Measurements from ENCODE around the gene SYNPR.

Gene SYNPR

DNA sequence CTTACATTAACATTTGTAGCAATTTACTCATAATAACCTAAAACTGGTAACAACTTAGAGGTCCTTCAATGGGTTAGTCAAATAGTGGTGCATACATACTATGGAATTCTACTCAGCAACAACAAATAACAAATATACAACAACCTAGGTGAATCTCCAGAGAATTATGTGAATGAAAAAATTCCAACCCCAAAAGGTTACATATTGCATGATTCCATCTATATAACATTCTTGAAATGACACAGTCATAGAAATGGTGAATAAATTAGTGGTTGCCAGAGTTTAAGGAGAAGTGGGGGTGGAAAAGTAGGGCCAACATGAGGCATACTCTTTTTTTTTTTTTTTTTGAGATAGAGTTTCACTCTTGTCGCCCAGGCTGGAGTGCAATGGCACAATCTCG is 361.7 kb downstream of the SYNPR start:
- DNase-seq: no peak

DNA sequence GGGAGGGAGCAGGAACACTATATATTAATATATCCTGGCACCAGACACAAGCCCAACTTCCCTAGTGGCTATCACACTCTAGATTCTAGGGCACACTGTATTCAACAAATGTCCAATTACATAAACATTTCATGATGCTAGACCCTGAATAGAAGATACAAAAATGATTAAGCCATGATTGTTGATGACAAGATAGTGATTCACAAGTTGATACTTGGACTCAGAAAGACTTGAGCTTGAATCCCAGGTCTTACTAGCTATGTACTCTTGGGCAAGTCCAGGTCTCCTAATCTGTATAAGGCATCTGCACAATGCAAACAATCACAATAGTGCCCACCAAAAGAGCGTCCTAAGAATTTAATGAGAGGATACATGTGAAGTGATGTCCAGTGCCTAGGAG is 364.4 kb downstream of the SYNPR start:
- no peak for DNase-seq

DNA sequence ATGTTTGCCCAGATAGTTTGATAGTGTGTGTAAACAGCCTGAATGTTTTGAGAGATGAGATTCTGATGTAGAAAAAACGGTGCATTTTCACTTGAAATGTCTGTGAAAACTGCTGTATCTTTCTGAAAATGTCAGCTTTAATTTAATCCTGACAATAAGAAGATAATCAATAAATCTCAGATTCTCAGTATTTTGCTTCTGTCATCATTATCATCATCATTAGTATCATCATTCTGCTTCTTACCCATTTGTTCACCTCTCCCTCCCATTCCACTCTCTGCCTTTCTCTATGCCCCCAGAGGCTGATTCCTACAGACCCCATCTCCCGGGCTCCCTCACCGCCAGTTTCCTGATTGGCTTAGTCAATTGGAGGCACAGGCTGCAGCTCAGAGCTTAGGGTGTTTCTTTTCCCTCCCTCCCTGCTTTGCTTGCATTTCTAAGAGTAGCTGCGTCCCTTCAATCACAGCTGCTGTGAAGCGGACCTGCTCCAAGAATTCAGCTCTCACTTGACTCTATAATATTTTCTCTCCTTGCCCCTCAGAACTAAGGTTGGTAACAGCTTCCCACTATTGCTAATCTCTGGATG is 366.2 kb downstream of the SYNPR start:
- no peak for DNase-seq

DNA sequence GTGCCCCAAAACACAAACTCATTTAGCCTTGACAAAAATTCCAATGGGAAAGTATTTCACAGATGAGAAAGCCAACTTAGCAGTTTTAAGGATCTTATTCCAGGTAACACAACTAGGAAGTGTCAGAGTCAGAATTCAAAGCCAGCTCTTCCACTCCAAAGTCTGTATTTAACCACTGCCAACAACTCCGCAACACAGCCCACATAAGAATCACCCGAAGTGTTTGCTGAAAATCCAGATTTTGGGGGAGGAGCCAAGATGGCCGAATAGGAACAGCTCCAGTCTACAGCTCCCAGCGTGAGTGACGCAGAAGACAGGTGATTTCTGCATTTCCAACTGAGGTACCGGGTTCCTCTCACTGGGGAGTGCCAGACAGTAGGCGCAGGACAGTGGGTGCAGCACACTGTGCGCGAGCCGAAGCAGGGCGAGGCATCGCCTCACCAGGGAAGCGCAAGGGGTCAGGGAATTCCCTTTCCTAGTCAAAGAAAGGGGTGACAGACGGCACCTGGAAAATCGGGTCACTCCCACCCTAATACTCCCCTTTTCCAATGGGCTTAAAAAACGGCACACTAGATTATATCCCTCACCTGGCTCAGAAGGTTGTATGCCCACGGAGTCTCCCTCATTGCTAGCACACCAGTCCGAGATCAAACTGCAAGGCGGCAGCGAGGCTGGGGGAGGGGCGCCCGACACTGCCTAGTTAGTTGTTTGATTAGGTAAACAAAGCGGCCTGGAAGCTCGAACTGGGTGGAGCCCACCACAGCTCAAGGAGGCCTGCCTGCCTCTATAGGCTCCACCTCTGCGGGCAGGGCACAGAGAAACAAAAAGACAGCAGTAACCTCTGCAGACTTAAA is 367.0 kb downstream of the SYNPR start:
- peak in 1 of 3 experiments; percentile 4 for DNase-seq

DNA sequence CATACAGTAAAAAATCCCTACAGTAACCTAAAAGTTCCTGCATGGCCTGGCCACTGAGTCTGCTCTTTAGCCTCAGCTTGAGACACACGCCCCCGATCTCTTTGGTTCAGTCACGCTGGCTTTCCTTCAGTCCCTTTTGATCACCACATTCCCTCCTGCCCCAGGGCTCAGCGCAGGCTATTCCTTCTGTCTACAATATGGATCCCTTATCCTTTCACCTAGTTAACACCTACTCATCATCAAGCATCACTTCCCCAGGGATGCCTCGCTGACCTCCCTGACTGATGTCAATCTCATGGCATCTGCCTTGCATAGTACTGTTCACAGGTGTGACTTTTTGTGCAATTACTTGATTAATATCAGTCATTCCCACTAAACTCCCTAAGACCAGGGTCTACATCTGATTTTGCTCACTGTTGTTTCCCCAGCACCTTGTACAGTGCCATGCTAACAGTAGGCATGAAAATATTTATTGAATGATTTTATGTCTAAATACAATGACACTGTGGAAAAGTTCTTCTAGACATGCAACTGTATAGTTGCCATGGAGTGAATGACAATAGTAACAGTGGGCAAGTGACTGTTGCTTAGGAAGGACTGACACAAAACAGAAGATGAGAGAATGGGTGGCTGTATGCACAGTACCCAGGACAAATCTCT is 374.1 kb downstream of the SYNPR start, which contains the start of gene SNTN:
Gene SNTN (plus strand): TSS at position 610 of the 660 bp plus-strand sequence. CDS start 13 bp downstream, at position 623.
- no peak for DNase-seq

DNA sequence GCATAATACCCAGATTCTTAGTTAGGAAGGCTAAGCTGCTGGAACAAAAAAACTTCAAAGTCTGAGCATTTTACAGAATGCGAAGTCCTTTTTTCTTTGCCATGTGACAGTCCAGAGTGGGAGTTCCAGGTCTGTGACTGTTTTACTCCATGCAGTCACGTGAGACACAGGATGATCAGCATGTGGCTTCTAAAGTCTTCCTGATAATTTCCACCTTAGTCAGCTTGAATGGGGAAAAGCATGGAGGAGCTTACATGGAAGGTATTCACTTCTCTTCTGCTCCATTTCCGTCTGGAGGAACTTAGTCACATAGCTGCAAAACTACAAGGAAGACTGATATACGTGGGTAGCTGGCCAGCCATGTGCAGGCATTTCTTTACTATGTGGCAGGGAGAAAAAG is 376.1 kb downstream of the SYNPR start:
- DNase-seq: no peak

DNA sequence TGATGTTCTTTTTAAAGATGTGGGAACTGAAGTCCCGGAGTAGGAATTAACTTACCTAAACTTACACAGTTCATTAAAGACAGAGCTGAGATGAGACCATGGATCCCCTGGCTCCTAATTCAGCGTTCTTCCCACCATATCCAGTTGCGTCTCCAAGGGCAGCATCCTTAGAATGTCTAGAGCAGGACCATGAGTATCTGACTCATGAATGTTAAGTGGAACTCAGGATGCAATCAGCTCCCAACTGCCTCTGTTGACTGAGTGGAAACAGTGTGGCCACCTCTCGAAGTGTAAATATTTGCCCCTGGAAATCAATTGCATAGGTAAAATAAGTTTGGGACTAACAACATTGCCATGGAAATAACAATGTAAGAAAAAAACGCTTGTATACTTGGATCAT is 376.8 kb downstream of the SYNPR start:
- no peak for DNase-seq

DNA sequence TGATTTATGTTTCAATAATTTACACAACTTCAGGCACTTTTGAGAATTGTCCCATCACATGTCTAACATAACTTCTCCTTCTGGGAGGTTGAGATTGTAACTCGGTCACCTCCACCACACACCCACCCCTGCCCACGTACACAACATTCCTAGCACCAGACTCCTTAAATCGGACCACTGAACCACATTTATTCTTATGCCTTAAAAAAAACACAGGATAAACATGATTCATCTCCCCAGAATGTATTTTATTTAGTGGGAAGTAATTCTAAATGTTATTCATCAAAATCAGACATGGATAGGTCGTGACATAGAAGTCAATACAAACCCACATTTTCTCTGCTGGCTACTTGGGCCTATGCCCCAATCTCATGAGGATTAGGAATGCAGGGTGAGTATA is 377.4 kb downstream of the SYNPR start:
- DNase-seq: no peak

DNA sequence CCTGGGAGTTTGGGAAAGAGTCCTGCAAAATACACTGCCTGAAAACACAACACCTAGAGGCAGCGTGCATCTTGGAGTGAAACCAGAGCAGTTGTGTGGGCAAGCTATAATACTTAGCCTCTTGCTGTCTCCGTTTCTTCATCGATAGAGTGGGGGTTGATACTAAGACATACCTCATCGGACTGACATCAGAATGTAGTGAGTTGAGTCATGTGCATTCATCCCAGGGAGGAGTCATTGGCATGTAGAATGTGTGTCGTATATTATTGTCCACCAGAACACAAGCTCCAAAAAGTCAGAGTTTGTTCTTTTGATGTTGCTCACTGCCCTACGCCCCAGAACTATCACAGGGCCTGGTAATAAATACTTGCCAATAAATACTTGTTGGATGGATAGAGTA is 378.7 kb downstream of the SYNPR start:
- no peak for DNase-seq

DNA sequence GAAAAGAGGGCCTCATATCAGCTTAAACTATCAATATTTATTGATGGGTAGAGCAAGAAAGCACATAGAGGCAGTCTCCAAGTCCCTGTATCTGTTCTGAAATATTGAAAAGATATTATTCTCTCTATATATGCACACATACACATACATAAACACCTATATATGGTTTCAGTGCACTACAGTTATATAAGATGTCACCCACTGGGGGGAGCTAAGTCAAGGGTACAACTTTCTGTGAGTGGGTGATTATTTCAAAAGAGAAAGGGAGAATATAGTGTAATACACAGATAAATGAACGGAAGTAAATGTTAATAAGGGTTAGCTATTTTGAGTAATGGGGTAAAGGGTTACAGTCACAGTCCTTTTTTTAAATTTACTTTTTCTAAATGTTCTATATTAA is 383.1 kb downstream of the SYNPR start:
- peak in 1 of 3 experiments; percentile 12 for DNase-seq

DNA sequence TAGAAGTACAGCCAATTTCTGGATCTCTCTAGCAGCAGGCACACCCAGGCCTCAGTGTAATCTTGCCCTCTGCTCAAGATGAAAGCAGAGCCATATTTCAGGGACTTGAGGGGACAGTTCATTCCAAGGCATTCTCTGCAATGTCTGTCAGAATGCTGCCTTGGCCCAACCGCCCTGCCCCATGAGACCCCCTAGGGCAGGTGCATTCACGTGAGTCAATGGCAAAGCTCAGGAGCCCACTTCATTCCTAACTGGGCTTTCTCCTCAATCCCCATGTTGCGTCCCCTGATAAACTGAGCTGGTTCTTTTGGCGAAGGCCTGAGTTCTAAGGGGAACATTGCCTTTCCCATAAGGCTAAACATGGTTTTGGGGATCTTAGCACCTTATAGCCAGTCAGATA is 383.9 kb downstream of the SYNPR start:
- no peak for DNase-seq

DNA sequence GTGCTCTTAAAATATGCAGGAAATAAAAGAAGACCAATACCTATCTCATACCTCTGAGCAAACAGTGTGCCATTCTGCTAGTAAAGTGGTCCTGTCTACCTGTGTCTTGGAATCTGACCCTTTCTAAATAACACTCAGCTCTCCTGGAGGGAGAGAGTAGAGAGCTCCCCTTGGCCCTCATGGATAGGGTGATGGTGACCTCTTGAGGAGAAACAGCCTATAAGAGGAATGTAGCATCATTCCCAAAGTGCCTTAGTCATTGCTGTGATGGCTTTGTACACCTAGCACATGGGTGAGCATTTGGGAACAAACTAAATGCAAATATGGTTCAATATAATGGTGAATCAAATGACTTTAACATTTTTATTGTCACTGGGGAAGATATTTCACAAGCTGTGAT is 384.4 kb downstream of the SYNPR start:
- peak in 2 of 3 experiments; percentile 15 to 61 for DNase-seq

All from NCI-H1417 (cell line).